Activated T-cell treated with anti-CD3 and anti-CD28 coated beads, Interleukin-2, amount 50 U/mL, for 48 hours (primary cell): Measurements from ENCODE around the gene ZNF678.
"Not testable (repeated sequence)": the region's sequence is repeated elsewhere in the genome, so short reads cannot be mapped to it uniquely, and the experiment has no call there.

Experiments used
- DNase-seq, 2 experiments: peaks; one replicate each; pipeline ENCODE4 v3.0.0-alpha.2; 2020

Gene ZNF678

DNA sequence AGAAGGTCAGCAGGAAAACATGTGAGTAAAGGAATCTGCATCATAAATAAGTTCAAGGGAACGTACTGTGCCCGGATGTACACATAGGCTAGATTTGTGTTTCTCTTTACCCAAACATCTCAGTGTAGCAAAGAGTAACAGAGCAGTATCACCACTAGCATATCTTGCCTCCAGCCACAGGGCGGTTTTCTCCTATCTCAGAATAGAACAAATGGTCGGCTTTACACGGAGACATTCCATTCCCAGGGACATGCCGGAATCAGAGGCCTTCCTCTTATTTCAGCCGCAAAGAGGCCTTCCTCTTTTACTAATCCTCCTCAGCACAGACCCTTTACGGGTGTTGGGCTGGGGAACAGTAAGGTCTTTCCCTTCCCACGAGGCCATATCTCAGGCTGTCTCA lies 42.9 kb downstream of the ZNF678 start:
- DNase-seq = not testable (repeated sequence)

DNA sequence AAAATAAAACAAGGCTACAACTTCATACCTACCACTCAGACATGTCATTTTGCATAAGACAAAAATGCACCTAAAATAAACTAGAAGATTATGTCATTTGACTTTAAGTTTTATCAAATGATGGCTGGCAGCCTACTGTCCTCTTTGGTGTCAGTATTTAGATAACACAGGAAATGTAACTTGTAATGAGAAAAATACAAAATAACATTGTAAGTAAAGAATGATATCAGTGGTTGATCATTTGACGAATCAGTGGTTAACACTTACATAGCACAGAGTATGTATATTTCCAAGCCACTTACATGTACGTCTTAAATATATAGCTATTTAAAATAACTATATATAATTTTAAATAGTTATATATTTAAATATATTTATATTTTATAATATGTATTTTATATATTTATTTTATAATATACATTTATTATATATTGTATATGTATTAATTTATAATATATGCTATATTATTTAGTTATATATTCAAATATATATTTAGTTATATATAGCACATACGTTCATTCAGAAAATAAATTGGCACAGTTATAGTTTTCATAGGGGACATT lies 44.1 kb downstream of the ZNF678 start:
- no peak for DNase-seq

DNA sequence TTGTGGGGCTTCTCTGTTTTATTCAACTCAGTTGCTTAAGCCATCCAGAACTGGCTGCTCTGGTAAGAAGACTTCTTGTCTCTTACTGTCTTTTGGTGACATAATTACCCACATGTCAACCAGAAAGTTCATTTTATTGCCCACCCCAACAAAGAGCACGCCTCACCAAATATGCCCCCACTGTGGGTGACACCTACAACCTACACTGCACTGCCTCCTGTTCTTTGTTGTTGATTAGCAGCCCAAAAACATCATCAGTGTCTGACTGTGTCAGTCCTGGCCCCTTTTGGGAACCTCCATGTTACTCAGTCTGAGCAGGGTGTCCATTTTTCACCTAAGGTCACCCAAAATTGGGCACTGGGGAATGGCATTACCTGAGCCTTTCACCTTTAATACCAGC lies 49.3 kb downstream of the ZNF678 start:
- DNase-seq = no peak

DNA sequence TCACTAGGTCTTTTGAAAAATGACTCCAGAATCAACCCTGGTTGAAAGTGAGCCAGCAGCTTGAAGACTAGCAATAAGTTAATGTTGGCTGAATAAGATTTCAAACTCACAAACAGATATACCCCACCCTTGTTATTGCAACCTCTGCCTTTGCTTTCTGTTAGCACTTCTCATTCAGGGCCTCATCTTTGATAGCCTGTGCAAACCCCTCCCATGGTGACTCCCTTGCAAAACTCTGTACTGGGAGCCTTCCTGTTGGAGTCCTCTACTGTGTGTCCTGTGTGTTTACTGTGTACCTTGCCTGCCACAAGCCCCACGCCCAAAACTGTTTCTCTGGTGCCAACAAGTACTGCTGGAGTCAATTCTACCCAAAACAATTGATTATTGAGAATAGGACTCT lies 50.2 kb downstream of the ZNF678 start:
- DNase-seq = no peak

DNA sequence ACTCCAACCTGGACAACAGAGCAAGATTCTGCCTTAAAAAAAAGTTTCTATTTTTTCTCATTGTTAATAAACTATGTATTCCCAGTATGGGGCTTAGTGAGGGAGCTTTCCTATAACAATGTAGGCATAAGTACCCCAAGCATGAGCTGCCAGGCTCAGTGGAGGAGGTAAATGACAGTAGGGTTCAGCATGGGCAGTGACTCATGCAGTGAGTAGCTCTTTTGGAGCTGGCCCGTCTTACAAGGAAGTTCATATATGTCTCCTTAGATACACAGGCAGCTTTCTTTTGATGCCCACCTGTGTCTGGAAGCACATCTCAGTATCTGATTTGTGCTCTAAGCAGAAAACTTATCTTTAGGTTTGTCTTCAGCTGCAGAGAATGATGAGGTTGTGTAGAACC lies 57.9 kb downstream of the ZNF678 start:
- DNase-seq = no peak

DNA sequence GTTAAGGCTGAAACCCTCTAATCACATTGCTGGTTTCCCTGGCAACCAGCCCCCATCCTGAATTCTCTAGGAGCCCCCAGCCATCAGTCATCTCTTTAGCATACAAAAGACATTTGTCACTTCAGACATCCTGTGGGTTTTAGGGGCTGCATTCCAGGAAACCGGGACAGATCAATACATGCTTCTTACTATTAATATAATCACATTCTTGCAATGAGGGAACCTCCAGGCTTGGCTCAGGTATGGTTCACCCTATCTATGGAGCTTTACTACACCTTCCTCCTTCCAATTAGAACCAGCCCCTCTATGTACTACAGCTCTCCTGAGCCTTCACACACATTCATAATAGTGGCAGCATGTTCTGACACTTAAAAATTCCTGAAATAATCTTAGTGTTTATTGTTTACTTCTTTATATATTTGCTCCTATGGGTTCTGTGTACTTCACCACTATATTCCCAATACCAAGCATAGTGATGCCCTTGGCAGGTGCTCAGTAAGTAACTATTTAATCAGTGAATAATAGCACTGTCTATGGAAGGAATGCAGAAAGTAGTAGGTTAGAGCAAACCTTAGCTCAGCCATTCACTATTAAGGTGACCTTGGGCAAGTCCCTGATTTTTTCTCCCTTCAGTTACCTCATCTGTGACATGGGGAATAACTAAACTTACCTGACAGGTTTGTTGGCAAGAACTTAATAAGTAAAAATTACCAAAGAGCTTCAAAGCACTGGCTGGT lies 59.6 kb downstream of the ZNF678 start:
- DNase-seq = no peak

DNA sequence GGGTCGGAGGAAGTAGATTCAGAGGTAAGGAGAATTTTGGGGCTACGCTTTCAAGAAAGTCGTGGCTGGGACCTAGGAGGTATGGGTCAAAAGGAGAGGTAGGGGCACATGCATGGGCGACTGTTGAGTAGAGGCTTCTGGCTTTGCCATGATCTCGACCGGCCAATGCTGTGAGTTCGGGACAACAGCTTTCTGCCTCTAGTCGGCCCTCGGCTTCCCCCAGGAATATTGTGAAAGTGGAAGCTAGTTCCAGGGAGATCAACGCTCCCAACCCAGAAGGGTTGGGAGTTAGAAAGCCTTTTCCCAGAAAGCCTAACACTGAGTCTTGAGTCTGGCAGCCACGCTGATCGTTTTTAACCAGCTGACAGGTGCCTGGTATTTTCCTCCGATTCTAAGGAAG lies 69.0 kb downstream of the ZNF678 start:
- DNase-seq = no peak

DNA sequence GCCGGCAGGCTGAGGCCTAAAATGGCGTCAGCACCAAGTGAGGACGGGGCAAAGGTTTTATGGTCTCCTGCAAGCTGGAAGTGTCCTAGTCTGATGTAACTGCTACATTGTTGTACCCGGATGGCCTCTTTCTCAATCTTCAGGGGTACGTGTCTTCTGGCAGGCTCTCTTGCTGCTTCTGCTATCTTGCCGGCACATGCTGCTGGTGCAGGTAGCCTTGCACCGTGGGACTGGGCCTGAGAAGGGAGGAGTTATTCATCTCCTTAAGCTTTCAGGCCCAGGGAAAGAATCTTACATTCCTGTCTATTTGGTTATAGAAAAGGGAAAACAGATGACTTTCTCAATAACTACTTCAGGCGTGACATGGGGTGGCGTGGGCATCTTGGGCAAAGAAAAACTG lies 72.2 kb downstream of the ZNF678 start:
- no peak for DNase-seq

DNA sequence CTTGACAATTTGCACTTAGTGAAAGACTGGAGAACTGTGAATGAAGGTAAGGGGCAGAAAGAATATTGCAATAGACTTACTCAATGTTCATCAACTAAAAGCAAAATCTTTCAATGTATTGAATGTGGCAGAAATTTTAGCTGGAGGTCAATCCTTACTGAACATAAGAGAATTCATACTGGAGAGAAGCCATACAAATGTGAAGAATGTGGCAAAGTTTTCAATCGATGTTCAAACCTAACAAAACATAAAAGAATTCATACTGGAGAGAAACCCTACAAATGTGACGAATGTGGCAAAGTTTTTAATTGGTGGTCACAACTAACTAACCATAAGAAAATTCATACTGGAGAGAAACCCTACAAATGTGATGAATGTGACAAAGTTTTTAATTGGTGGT lies 91.1 kb downstream of the ZNF678 start:
- no peak for DNase-seq

DNA sequence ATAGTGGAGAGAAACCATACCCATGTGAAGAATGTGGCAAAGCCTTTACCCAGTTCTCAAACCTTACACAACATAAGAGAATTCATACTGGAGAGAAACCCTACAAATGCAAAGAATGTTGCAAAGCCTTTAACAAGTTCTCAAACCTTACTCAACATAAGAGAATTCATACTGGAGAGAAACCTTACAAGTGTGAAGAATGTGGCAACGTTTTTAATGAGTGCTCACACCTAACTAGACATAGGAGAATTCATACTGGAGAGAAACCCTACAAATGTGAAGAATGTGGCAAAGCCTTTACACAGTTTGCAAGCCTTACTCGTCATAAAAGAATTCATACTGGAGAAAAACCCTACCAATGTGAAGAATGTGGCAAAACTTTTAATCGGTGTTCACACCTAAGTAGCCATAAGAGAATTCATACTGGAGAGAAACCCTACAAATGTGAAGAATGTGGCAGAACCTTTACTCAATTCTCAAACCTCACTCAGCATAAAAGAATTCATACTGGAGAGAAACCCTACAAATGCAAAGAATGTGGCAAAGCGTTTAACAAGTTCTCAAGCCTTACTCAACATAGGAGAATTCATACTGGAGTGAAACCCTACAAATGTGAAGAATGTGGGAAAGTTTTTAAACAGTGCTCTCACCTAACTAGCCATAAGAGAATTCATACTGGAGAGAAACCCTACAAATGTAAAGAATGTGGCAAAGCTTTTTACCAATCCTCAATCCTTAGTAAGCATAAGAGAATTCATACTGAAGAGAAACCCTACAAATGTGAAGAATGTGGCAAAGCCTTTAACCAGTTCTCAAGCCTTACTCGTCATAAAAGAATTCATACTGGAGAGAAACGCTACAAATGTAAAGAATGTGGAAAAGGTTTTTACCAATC lies 91.7 kb downstream of the ZNF678 start:
- DNase-seq = no peak

DNA sequence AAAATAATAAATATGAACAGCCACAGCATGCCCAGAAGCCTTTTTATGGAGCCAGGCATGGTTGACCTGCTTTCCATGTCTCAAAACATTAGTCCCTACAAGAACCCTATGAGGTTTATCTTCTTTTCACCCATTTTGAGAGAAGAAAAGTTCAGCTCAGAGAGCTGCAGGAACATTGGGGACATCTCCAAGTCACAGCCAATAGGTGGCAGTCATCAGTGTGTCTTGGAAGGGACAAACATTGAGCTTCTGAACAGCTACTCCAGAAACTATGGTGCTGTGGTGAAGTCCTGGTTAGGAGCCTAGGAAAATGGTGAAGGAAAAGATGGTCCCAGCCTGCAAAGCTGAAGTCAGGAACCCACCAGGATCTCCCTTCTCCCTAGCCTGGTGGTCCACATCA lies 98.1 kb downstream of the ZNF678 start:
- DNase-seq = no peak

DNA sequence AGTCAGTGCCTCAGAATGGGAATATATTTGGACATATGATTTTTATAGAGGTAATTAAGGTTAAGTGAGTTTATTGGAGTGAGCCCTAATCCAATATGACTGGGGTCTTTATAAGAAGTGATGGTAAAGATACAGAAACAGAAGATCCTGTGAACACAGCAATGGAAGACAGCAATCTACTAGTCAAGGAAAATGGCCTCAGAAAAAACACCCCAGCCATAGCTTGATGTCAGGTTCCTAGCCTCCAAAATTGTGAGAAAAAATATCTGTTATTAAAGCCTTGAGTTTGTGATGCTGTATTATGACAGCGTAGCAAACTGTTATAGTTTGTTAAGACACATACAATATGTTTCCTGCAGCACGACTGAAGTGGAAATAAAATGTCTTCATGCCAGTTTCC lies 99.6 kb downstream of the ZNF678 start:
- DNase-seq = no peak

DNA sequence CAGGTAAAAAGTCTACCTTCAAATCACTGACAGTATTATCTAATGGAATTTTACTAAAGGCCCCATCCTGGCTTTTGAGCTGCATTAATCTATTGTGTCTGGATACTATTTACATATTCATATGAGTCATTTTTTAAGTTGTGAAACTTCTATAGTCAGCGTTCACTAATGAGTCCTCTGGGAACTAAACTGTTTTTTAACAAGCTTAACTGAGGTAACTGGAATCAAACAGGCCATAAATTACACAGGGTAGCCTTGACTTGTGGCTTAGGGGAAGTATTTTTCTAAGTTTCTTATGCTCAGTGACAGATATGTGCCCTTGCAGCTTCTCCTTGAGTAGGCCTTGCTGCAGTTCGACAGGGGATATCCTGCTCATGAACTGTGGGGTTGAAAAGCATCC lies 102.9 kb downstream of the ZNF678 start:
- DNase-seq = no peak

DNA sequence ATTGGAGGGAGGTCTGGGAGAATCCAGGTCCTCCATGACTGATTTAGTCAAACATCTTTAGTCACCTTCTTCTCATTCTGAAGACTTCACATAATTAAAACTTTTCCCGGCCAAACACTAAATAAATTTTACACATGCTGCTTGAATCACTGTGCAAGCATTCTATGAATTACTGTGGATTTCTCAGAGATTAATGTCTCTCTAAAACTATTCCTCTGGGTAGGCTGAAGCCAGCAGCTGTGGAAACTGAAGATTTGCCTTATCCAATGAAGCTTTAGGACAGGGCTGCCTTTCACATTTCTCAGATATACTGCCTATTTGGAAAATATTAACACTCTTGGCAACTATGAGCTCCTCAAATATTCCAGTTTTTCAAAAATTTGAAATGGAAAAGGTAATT lies 110.1 kb downstream of the ZNF678 start:
- no peak for DNase-seq

DNA sequence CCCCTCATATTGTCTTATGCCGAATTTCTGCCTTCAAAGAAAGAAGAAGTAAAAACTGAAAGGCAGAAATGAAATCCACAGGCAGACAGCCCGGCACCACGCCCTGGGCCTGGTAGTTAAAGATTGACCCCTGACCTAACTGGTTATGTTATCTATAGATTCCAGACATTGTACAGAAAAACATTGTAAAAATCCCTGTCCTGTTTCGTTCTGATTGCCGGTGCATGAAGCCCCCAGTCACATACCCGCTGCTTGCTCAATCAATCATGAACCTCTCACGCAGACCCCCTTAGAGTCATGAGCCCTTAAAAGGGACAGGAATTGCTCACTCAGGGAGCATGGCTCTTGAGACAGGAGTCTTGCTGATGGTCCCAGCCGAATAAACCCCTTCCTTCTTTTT lies 122.5 kb downstream of the ZNF678 start:
- DNase-seq = no peak

DNA sequence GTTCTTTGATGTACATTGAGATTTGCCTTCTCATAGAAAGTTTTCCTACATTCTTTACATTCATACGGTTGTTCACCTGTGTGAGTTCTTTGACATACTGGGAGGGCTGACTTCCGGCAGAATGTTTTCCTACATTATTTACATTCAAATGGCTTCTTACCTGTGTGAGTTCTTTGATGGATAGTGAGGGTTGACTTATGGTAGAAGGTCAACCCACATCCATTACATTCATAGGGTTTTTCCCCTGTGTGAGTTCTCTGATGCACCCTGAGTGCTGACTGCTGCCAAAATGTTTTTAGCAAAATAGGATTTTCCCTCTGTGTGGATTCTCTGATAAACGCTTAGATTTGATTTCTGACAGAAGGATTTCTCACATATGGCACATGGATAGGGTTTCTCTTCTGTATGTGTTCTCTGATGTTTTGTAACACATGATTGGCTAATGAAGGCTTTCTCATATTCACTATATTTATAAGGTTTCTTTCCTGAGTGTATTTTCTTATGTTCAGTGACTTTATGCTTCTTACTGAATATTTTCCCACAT lies 134.0 kb downstream of the ZNF678 start:
- no peak for DNase-seq

DNA sequence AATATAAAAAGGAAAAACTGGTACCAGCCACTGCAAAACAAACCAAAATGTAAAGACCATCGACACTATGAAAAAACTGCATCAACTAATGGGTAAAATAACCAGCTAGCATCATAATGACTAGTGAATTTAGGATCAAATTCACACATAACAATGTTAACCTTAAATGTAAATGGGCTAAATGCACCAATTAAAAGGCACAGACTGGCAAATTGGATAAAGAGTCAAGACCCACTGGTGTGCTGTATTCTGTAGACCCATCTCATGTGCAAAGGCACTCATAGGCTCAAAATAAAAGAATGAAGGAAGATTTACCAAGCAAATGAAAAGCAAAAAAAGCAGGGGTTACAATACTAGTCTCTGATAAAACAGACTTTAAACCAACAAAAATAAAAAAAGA lies 138.3 kb downstream of the ZNF678 start:
- not testable (repeated sequence) for DNase-seq

DNA sequence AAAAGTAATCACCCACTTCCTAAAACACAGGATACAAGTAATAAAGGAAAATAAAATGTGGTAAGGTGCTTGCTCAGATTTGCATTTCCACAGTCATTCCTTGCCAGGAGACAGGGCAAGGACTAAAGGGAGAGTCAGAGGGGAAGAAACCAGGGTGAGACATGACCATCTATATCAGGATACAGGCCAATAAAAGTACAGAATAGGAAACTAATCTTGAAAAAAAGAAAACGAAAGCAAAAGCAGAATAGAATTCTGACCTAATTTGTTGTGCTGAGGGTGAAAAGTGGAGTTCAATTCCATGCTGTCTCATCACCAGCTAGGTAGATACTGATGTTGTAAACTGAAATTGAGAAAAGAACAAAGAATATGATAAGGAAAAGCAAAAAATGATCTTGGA lies 144.5 kb downstream of the ZNF678 start:
- DNase-seq = no peak

DNA sequence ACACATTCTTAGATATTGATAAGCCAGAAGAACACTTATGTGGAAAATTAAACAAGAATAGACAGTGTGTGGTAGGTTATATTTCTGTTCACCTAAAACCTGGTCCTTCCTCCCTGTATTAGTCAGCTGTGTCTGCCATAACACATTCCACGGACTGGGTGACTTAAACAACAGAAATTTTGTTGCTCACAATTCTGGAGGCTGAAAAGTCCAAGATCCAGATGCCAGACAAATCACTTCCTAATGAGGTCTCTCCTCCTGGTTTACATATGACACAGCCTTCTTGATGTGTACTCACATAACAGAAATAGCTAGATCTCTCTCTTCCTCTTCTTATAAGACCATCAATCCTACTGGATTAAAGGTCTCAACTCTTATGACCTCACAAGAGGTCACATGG lies 146.1 kb downstream of the ZNF678 start:
- DNase-seq = no peak

DNA sequence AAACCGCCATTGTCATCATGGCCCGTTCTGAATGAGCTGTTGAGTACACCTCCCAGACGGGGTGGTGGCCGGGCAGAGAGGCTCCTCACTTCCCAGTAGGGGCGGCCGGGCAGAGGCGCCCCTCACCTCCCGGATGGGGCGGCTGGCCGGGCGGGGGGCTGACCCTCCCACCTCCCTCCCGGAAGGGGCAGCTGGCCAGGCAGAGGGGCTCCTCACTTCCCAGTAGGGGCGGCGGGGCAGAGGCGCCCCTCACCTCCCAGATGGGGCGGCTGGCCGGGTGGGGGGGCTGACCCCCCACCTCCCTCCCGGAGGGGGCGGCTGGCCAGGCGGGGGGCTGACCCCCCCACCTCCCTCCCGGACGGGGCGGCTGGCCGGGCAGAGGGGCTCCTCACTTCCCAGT lies 147.1 kb downstream of the ZNF678 start:
- DNase-seq = not testable (repeated sequence)

DNA sequence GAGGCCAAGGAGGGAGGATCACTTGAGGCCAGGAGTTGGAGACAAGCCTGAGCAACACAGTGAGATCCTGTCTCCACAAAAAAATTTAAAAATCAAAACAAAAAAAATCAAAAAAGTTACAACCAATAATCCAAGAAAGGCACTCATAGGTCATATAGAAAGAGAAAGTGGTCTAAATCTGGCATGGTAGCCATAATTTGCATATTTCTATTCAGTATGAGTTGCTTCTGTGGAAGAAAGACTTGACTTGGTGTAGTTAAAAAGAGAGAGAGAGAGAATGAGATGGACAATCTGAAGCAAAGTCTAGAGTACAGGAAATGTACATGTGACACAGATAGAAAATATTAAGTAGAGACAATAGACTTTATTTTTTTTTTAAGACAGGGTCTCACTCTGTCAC lies 149.3 kb downstream of the ZNF678 start:
- DNase-seq = no peak

DNA sequence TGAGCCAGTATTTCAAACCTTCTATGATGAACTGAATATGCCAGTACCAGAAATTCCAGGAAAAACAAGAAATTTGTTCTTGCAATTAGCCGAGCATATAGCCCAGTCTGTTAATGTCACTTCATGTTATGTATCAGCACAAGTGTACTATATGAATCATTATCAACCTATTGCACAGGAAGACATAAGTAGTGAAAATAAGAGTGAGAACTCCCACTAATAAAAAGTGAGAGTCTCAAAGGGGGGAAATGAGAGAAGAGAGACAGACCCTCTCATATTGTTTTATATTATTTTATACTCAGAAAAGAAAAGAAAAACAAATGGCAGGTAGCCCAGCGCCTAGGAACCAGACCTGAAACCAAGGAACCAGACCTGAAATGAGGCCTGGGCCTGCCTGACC lies 155.6 kb downstream of the ZNF678 start:
- no peak for DNase-seq

DNA sequence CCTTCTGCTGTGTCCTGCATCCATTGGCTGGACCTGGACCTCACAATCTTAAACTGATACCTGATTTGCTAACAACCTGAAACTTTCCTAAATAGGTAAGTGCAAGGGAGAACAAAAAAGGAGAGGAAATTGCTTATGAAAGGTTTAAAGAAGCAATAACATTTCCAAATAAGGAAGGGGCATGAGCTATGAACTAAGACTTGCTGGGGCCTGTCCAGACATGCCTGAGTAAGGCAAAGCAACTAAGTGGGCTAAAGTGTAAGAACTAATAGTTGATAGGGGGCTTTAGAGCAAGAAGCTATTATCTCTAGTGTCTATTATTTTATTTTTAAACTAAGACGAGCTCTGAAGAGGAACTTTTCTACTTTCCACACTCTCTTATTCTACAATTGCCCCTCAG lies 160.1 kb downstream of the ZNF678 start:
- no peak for DNase-seq

DNA sequence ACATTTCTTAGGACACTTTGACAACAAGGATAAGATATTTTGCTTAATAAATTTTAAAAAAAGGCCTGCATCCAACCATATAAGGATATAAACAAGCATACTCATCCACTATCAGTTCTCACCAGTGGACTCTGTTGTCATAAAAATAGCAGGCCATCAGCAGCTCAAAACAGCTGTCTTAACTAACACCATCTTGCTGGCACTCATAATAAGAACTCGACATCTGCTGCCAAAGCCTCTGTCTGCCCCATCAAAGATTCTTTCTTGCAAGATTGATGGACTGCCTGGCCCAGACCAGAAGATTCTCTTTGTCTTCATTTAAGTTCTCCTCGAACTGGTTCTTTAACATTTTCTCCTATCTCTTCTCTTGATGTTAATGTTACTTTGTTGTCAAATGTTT lies 161.7 kb downstream of the ZNF678 start:
- DNase-seq = no peak
